GM18517 (cell line): ENCODE measurements around the gene NSL1.
"Not testable (repeated sequence)": the region's sequence is repeated elsewhere in the genome, so short reads cannot be mapped to it uniquely, and the experiment has no call there.

Experiments
- ATAC-seq: cut with Tn5 transposase; IDR thresholded peaks from one replicate; pipeline ENCODE4 v1.9.1; 2021; ENCODE audit warnings: mild to moderate bottlenecking, moderate library complexity; ENCODE audit not compliant: unreplicated experiment

The NSL1 gene

DNA sequence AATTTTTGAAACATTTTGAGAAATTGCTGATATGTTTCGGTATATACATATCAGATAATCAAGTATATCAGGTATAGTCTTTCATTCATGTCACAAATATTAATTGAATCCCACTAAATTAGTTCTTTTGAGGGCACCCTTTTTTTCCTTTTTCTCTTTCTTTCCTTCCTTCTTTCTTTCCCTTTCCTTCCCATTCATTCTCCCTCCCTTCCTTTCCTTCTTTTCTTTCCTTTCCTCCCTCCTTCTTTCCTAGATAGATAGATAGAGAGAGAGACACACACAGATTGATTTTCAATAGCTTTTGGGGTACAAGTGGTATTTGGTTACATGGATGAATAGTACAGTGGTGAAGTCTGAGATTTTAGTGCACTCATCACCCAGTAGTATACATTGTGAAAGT, 5.7 kb downstream of the NSL1 start:
- ATAC-seq: no peak

DNA sequence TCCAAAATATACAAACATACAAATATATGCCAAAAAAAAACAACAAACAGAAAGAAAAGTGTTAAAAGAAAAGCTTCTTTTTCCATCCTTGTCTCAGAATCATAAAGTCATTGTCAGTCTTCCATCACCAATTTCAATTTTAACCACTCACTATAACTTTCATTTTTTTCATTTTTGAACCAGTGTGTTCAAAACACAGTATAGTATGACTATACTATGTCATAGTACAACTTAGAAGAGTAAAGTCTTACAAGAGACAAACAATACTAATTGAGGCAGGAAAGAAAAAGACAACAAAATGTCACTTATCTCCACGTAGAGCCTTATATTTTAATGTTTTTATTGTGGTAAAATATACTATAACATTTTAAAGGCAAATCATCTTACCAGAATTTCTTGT, 7.6 kb downstream of the NSL1 start:
- ATAC-seq: no peak

DNA sequence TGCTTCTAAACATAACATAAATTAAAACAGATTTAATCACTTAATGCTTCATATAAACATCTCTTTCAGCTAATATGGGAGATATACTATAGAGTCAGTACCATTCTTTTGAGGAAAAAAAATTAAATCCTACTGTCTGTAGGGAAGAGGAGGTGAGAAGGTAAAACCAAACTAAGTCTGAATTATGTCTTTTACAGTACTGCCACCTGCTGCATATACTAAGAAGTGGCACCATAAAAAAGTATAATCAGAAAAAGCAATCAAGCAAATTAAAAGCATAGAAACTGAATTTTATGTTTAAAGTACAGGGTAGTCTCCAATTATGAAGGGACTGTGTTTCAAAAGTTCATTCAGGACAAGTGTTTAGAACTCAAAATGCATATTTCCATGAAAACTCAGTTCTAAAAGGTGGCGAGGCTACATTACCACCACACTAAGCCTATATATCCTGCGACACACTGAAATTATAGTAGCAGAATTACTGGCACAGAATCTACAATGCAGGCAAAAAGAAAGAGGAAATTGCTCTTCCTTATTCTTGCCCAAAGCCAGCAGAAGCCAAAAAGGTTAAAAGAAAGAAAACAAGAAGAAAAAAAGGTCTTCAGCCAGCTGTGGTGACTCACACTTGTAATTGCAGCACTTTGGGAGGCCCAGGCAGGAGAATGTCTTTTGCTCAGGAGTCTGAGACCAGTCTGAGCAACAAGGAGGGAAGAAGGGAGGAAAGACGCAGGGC, 9.0 kb downstream of the NSL1 start:
- ATAC-seq: no peak

DNA sequence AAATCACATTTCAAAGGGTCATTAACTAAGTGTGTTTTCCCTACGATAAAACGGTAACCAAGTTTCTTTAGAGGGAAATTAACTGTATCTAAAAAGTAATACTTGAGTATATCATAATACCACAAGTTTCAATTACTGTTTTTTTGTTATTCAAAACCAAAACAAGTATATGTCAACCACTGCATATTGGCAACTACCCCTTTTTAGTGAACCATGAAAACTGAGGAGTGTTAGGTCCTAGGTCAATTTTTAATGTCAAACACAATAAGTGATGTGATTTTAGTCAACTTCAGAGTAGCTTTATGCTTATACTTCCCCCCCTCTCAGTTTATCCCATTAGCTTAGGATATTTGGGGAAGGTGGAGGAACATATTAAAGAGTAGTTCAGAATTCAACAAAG, 10.4 kb downstream of the NSL1 start:
- ATAC-seq: no peak

DNA sequence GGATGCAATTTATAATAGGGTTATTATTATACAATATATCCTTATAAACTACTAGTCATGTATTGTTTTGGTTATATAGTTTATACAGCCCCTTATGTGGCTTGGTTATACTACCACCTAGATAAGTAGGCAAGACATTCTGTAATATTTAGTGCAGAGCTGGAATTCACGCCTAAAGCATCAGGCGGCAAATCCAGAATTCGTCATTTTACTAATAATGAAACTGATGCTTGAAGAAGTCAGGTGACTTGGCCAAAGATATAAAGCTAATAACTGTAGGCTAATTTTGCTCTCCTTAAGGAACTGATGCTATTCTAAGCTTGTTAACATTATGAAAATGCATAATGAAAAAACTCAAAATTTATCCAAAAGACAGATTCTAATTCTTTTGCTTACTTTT, 10.8 kb downstream of the NSL1 start:
- ATAC-seq: no peak

DNA sequence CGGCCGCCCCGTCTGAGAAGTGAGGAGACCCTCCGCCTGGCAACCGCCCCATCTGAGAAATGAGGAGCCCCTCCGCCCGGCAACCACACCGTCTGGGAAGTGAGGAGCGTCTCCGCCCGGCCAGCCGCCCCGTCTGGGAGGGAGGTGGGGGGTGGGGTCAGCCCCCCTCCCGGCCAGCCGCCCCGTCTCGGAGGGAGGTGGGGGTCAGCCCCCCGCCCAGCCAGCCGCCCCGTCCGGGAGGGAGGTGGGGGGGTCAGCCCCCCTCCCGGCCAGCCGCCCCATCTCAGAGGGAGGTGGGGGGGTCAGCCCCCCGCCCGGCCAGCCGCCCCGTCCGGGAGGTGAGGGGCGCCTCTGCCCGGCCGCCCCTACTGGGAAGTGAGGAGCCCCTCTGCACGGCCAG, 12.5 kb downstream of the NSL1 start:
- ATAC-seq: not testable (repeated sequence)

DNA sequence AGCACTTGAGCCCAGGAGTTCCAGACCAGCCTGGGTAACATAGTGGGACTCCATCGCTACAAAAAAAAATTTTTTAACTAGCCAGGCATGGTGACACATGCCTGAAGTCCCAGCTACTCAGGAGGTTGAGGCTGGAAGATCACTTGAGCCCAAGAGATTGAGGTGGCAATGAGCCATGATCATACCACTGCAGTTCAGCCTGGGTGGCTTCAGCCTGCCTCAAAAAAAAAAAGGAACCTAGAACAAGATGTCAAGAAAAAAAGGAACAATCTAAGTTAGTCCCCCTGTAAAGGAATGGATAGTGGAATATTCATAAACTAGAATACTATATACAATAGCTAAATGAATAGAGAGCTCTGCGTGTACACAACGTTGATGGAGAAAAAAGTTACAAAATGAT, 14.4 kb downstream of the NSL1 start:
- ATAC-seq: no peak

DNA sequence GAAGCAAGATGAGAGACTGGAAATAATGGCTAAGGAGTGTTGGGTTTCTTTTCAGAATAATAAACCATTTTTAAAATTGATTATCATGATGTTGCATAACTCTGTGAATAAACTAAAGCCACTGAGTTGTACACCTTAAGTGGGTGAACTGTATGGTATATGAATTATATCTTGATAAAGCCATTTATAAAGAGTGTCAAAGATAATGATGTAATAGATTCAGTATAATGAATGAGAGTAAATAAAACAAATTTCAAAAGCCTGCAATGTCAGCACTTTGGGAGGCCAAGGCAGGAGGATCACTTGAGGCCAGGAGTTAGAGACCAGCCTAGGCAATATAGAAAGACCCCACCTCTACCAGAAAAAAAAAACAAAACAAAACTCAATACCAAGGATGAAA, 16.3 kb downstream of the NSL1 start:
- ATAC-seq: no peak

DNA sequence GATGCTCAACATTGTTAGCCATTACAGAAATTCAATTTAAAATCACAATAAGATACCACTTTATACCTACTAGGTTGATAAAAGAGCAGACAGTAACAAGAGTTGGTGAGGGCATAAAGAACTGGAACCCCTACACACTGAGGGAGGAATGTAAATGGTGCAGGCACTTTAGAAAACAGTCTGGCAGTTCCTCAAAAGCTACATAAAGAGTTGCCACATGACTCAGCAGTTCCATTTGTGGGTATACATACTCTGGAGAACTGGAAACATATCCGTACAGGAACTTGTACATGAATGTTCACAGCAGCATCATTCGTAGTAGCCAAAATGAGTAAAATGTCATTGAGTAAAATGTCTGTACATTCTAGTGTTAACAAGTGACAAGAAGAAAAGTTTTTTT, 17.0 kb downstream of the NSL1 start:
- ATAC-seq: no peak

DNA sequence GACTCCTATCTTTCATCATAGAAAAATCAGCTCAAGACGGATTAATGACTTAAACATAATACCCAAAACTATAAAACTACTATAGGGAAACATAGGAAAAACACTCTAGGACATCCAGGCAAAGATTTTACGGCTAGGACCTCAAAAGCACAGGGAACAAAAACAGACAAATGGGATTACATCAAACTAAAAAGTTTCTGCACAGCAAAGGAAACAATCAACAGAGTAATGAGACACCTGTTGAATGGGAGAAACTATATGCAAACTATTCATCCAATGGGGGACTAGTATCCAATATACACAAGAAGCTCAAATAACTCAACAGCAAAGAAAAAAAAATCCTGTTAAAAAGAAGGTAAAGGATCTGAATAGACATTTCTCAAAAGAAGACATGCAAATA, 18.6 kb downstream of the NSL1 start:
- ATAC-seq: no peak

DNA sequence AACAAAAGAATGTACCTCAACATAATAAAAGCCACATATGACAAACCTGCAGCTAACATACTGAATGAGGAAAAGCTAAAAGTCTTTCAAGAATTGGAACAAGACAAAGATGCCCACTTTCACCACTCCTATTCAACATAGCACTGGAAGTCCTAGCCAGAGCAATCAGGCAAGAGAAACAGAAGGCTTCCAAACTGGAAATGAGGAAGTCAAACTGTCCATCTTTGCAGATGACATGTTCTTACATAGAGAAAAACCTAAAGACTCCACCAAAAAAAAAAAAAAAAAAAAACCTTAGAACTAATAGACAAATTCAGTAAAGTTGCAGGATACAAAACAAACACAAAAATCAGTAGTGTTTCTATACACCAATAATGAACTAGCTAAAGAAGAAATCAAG, 20.2 kb downstream of the NSL1 start:
- no peak for ATAC-seq

DNA sequence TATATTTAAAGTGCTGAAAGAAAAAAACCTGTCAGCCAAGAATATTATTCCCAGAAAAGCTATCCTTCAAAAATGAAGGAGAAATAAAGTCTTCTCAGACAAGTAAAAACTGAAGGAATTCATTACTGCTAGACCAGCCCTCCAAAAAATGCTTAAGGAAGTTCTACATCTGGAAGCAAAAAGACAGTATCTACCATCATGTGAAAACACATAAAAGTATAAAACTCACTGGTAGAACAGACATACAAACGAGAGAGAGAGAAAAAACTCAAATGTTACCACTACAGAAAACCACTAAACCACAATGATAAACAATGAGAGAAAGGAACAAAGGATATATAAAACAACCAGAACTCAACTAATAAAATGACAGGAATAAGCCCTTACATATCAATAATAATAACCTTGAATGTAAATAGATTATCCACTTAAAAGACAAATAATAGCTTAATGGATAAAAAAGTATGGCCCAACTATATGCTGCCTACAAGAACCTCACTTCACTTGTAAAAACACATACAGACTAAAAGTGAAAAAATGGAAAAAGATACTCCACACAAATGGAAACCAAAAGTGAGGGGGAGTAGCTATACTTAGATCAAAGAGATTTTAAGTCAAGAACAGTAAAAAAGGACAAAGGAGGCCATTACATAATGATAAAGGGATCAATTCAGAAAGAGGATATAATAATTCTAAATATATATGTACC, 22.0 kb downstream of the NSL1 start:
- ATAC-seq: no peak

DNA sequence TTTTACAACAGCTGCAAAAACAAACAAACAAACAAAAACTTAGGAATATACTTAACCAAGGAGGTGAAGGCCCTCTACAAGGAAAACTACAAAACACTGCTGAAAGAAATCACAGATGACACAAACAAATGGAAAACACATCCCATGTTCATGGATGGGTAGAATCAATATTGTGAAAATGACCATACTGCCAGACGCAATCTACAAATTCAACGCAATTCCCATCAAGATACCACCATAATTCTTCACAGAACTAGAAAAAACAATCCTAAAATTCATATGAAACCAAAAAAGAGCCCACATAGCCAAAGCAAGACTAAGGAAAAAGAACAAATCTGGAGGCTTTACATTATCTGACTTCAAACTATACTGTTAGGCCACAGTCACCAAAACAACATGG, 24.8 kb downstream of the NSL1 start:
- not testable (repeated sequence) for ATAC-seq

DNA sequence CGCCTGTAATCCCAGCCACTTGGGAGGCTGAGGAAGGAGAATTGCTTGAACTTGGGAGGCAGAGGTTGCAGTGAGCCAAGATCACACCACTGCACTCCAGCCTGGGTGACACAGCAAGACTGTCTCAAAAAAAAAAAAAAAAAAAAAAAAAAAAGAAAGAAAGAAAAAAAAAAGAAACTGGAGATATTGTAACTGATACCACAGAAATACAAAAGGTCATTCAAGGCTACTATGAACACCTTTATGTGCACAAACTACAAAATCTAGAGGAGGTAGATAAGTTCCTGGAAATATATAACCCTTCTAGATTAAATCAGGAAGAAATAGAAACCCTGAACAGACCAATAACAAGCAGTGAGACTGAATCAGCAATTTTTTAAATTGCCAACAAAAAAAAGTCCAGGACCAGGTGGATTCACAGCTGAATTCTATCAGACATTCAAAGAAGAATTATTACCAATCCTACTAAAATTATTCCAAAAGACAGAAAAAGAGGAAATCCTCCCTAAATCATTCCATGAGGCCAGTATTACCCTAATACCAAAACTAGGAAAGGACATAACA, 26.8 kb downstream of the NSL1 start:
- ATAC-seq: not testable (repeated sequence)

DNA sequence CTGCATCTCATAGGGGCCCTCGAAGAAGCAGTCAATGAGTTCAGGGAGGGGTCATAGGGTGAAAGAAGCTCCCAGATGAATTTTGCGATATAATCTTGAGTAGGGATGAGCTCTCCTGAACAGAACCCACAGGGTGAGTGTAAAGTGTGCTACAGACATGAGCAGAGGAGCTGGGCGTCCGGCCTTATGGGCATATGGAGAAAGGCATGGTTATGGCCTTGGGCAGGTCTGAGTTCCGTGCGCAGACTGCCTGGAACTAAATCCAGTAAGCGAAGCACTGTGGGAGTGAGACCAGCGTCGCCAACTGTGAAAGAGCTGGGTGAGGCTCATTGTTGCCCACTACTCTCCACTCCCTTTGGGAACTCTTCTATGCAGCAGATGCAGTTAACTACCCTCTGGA, 28.7 kb downstream of the NSL1 start:
- ATAC-seq: no peak

DNA sequence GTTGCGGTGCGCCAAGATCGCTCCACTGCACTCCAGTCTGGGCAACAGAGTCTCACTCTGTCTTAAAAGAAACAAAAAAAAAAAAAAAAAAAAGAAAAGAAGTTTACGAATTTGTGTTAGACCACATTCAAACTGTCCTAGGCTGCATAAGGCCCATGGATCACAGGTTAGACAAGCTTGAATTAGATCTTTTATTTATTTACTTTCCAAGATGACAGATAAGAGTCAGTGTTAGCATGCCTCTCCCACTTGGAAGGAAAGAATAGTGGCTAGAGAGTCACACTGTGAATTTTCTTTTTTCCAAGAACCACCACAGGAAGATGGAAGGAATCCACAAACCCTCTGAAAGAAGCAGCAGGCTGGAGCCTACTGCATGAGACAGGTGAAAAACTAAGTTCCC, 29.3 kb downstream of the NSL1 start:
- no peak for ATAC-seq

DNA sequence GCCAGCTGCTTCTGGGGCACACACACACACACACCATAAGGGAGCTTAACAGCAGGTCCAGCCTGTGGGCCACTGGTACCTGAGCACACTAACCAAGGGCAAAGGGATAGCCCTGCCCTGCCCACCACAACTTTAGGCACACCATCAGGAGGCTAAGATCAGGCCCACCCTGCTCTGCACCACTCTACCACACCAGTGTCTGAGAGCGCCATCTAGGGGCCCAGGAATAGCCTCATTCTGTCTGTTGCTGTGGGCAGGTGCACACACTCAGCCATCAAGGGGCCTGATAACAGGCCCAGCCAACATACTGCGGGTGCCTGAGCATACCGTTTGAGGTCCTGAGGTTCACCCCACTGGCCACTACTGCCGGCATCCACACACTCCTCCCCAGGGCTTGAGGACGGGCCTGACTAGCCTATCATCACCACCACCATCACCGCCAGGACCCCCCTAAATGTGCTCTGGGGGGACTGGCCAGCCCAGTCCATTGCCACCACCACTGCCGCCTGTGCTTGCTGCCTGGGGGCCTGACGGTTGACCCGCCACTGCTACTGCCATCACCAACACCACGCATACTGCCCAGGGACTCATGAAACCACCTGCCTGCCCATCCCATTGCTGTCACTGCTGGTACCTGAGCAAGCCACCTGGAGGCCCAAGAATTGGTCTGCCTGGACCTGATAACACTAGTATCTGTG, 31.3 kb downstream of the NSL1 start:
- ATAC-seq: no peak

DNA sequence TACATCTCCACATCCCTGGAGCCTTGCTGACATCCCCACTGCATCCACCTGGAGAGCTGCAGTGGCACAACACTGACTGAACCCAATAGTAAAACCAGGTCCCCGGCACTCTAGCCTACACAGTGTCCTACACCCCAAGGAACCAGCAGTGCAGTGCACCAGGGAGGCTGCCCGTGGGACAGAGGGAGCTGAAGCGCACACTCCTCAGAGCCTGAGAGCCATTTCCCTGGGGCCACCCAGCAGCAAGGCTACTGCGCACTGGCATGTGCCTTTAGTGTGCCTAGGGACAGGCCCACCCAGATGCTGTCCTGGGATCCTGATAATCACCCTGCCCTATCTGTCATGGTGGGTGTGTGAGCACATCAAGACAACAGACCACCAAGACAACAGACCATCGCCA, 31.9 kb downstream of the NSL1 start:
- no peak for ATAC-seq

DNA sequence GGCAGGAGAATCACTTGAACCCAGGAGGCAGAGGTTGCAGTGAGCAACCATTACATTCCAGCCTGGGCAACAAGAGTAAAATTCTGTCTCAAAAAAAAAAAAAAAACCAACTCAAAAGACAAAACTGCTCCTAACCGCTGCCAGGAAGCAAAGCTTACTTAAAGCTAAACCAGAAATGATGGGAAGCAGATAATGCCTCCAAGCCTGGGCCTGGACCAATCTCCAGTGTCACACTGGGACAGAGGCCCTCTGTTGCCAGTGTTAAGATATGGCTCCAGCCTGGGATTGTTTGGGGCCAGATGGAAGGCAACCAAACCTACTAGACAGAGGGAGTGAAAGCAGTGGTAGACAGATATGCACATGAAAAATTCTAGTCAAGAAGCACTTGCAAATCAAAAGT, 36.9 kb downstream of the NSL1 start:
- ATAC-seq: no peak

DNA sequence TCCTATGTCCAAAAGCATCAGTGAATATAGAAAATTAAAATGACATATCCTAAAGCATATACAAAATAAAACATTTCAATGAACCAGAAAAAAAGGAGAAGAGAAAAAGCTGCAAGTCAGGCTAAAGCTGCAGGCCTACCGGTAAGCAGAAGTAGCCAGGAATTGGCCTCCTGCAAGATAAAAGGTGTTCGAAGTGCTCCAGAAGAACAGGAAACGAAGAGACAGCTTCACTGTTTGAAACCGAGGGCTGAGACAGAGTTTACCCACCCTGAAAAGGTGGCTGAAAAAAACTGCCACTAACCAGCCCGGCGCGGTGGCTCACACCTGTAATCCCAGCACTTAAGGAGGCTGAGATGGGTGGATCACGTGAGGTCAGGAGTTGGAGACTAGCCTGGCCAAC, 37.4 kb downstream of the NSL1 start:
- no peak for ATAC-seq

DNA sequence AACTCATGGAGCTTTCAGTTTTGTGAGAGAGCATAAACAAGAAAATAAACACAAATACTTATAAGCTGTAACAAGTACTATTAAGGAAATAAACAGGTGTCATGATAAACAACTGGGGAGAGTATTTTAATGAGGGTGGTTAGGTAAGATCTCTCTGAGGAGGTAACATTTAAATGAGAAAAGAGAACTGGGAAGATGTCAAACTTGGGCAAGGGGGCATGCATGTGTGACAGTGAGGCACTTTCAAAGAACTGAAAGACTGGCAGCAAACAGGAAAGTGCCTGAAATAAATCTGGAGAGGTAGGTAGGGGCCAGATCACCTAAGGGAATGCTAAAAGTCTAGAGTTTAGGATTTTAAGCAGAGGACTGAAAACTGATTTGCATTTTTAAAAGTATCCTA, 37.8 kb downstream of the NSL1 start:
- ATAC-seq: no peak
